Keratinocyte (primary cell): Measurements from ENCODE around the gene LHFPL2.

Experiments
- EZH2 ChIP-seq: IDR thresholded peaks from one replicate; pipeline ENCODE4 v1.6.1; 2012; ENCODE audit warnings: inconsistent platforms, mild to moderate bottlenecking, low read length, moderate library complexity
- TF ChIP-seq, protein P1 (sequence below), 3 experiments: IDR thresholded peaks in 1 of 3; conservative IDR thresholded peaks in 1 of 3; optimal IDR thresholded peaks in 1 of 3; 2 replicates in 2 of 3; 3 replicates in 1 of 3; pipeline versions ENCODE3 to v1.5.1; 2011; ENCODE audit warnings: low read length in 3 of 3, mild to moderate bottlenecking in 3 of 3, moderate library complexity in 2 of 3, control low read depth in 1 of 3, inconsistent platforms in 1 of 3; ENCODE audit not compliant: insufficient read depth in 2 of 3; ENCODE audit errors: extremely low read depth in 1 of 3

DNA sequence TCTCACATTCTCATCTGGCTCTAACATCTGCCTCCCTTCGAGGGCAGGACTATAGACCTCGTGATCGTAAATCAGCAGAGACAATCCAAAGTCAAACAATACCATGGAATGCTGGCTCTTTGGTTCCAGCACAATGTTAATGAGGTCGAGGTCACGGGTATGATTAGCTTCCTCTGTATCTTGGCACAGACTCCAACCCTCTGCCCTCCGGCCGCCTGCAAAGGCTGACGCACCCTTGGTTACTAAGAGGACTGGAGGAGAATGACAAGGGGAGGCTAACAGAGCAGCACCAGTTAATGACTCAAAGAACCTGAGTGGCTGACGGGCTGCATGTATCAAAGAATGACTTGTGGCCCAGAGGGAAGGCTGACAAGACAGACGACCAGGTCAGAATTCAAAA lies 10.1 kb downstream of the LHFPL2 start:
- TF ChIP-seq, protein P1, sequence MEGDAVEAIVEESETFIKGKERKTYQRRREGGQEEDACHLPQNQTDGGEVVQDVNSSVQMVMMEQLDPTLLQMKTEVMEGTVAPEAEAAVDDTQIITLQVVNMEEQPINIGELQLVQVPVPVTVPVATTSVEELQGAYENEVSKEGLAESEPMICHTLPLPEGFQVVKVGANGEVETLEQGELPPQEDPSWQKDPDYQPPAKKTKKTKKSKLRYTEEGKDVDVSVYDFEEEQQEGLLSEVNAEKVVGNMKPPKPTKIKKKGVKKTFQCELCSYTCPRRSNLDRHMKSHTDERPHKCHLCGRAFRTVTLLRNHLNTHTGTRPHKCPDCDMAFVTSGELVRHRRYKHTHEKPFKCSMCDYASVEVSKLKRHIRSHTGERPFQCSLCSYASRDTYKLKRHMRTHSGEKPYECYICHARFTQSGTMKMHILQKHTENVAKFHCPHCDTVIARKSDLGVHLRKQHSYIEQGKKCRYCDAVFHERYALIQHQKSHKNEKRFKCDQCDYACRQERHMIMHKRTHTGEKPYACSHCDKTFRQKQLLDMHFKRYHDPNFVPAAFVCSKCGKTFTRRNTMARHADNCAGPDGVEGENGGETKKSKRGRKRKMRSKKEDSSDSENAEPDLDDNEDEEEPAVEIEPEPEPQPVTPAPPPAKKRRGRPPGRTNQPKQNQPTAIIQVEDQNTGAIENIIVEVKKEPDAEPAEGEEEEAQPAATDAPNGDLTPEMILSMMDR (optimal IDR thresholded peaks at IDR 0.05 in 1 of 3, IDR thresholded peaks at IDR 0.05 in 1 of 3, conservative IDR thresholded peaks at IDR 0.05 in 1 of 3; ENCODE audit: extremely low read depth in 1 of 3, insufficient read depth in 2 of 3, low read length in 3 of 3), result no peak
- TF ChIP-seq EZH2, result no peak
